ENCODE data around the gene TP53INP2.

The TP53INP2 gene

DNA sequence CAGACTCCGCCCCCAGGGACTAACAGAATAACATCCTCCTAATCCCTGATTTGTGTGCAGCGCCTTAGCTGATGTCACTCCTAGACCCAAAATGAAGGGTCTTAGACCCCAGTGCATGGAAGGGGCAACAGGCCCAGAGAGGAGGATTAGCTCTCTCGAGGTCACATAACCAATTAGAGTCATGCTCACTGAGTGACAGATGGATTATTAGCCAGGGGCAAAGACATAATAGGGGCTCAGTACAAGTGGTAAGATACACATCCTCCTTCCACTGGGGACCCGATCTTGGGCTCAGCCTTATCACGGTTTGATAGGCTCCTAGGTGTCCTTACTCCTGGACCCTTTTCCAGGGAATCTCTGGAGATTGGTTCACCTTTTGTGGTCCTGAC, 858 bp downstream of the TP53INP2 start:
- 0 out of 2 replicates have a peak overlapping the region, but pooled peaks have one; percentile 17 for H3K27ac ChIP-seq (ENCODE audit: low read length)

DNA sequence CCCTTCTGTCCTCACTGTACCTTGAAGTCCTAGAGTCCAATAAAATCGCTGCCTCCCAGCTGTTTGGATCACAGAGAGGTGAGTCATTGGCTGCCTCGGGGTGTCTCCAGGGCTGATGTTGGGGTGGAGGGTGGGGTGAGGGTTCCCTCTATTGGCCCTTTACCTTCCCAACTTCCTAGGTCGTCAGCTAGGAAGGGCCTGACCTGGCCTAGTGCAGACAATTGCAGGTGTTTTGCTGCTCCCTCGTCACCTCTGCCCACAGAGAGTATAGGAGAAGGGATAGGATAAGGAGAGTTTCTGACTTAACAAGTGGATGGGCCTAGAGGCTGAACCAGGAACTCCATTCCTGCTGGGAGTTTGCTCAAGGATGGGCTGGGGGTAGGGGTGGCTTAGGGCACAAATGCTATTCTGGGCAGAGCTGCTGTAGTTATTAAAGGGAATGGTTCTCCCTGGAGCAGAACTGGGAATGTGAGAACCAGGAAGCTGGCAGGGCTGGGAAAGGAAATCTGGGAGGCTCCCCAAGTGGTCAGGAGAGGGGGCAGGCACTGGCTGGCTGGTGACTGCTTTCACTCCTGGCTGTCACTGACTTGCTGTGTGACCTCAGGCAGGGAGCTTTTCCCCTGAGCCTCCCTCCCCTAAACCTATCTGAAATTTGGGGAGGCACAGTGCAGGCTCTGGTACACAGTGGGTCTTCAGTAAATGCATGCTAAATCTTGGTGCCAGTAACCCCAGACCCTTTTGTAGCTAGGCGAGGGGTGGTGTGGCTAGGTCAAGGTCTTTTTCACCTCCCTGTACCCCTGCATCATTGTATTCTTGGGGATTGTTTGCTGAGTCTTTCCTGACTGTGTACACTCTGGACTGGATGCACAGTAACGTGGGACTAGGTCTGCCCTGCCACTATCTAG, 1.5 kb downstream of the TP53INP2 start:
- Histone ChIP-seq H3K9ac (ENCODE audit: low read depth, low read length) (no peak overlapping the region), H2AFZ (ENCODE audit: low read depth, low read length) (no peak overlapping the region), H3K36me3 (ENCODE audit: insufficient read depth, low read length) (no peaks in the 10 kb centered on the region), H4K20me1 (ENCODE audit: insufficient read depth, low read length) (peaks cover 5% of the 10 kb centered on the region), H3K79me2 (ENCODE audit: insufficient read depth, low read length) (no peaks in the 10 kb centered on the region), H3K27ac (ENCODE audit: low read length) (no peak overlapping the region), H3K4me3 (ENCODE audit: low read depth in 1 of 2, low read length in 2 of 2) (no peak overlapping the region), H3K9me3 (ENCODE audit: insufficient read depth, low read length, severe bottlenecking) (no peaks in the 10 kb centered on the region), H3K4me2 (ENCODE audit: insufficient read depth, low read length) (peak overlapping the region; percentile 99; the same call in 1 of the 2 replicates), H3K27me3 (ENCODE audit: insufficient read depth, low read length, poor library complexity) (peaks cover 24% of the 10 kb centered on the region), H3K4me1 (ENCODE audit: insufficient read depth, low read length) (peaks cover 34% of the 10 kb centered on the region)
- ATAC-seq (ENCODE audit: insufficient read depth, low read depth) (no peak), DNase-seq (no peak)
- TF ChIP-seq EZH2 (IDR thresholded peaks at IDR 0.05; ENCODE audit: borderline replicate concordance, low read depth, low read length, severe bottlenecking), result no peak
- TF ChIP-seq, protein P1, sequence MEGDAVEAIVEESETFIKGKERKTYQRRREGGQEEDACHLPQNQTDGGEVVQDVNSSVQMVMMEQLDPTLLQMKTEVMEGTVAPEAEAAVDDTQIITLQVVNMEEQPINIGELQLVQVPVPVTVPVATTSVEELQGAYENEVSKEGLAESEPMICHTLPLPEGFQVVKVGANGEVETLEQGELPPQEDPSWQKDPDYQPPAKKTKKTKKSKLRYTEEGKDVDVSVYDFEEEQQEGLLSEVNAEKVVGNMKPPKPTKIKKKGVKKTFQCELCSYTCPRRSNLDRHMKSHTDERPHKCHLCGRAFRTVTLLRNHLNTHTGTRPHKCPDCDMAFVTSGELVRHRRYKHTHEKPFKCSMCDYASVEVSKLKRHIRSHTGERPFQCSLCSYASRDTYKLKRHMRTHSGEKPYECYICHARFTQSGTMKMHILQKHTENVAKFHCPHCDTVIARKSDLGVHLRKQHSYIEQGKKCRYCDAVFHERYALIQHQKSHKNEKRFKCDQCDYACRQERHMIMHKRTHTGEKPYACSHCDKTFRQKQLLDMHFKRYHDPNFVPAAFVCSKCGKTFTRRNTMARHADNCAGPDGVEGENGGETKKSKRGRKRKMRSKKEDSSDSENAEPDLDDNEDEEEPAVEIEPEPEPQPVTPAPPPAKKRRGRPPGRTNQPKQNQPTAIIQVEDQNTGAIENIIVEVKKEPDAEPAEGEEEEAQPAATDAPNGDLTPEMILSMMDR (IDR thresholded peaks at IDR 0.05; ENCODE audit: borderline replicate concordance, extremely low read depth, low read length, poor library complexity, severe bottlenecking), result no peak

More for the DNA sequence above, 858 bp downstream of the TP53INP2 start:
- Histone ChIP-seq H3K4me2 (ENCODE audit: insufficient read depth, low read length) (peak overlapping the region; percentile 99), H3K9ac (ENCODE audit: low read depth, low read length) (peak overlapping the region; percentile 65; the same call in 1 of the 2 replicates), H4K20me1 (ENCODE audit: insufficient read depth, low read length) (no peaks in the 10 kb centered on the region), H3K27me3 (ENCODE audit: insufficient read depth, low read length, poor library complexity) (peaks cover 18% of the 10 kb centered on the region), H3K9me3 (ENCODE audit: insufficient read depth, low read length, severe bottlenecking) (no peaks in the 10 kb centered on the region), H3K36me3 (ENCODE audit: insufficient read depth, low read length) (no peaks in the 10 kb centered on the region), H2AFZ (ENCODE audit: low read depth, low read length) (peak overlapping the region; percentile 92), H3K79me2 (ENCODE audit: insufficient read depth, low read length) (no peaks in the 10 kb centered on the region), H3K4me1 (ENCODE audit: insufficient read depth, low read length) (peaks cover 28% of the 10 kb centered on the region), H3K4me3 (ENCODE audit: low read depth in 1 of 2, low read length in 2 of 2) (peak overlapping the region in 1 of 2 experiments; percentile 88; a peak in 3 of 4 replicates)
- DNase-seq, result no peak
- no peak for TF ChIP-seq EZH2 (IDR thresholded peaks at IDR 0.05; ENCODE audit: borderline replicate concordance, low read depth, low read length, severe bottlenecking)
- TF ChIP-seq, protein P1 (IDR thresholded peaks at IDR 0.05; ENCODE audit: borderline replicate concordance, extremely low read depth, low read length, poor library complexity, severe bottlenecking), result no peak
- ATAC-seq (ENCODE audit: insufficient read depth, low read depth), result no peak

DNA sequence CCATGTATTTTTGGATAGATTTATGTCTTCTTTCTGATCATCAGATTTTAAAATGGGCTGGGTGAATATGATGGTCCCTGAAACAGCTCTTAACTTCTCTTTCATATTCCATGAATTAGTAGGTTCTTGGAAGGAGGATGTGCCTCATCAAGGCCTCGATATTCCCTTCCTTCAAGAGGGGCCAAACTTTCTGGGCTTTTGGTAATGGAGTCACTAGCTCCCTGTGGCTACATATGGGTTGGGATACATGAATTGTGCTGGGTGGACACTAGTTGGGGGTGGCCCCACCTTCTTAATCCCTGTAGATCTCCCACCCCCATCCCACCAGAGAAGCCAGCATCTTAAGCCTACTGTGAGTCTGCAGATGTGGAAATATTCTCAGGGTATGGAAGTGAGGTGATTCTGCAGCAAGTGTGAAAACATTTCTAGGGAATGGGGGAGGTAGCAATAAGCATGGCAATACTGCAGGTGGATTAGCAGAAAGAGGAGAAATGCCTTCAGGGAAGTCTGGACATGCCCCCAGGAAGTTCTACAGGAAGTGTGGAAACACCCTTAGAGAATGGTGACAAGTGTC, 2.2 kb downstream of the TP53INP2 start:
- peaks cover 11% of the 10 kb centered on the region for H4K20me1 ChIP-seq (ENCODE audit: insufficient read depth, low read length)
- H3K4me2 ChIP-seq (ENCODE audit: insufficient read depth, low read length), result no peak overlapping the region
- H2AFZ ChIP-seq (ENCODE audit: low read depth, low read length), result no peak overlapping the region
- H3K4me3 ChIP-seq (ENCODE audit: low read depth in 1 of 2, low read length in 2 of 2), result no peak overlapping the region
- peaks cover 35% of the 10 kb centered on the region for H3K4me1 ChIP-seq (ENCODE audit: insufficient read depth, low read length)
- no peak overlapping the region for H3K27ac ChIP-seq (ENCODE audit: low read length)
- peaks cover 30% of the 10 kb centered on the region for H3K27me3 ChIP-seq (ENCODE audit: insufficient read depth, low read length, poor library complexity)
- no peak for TF ChIP-seq EZH2 (IDR thresholded peaks at IDR 0.05; ENCODE audit: borderline replicate concordance, low read depth, low read length, severe bottlenecking)
- TF ChIP-seq, protein P1 (IDR thresholded peaks at IDR 0.05; ENCODE audit: borderline replicate concordance, extremely low read depth, low read length, poor library complexity, severe bottlenecking), result no peak
- DNase-seq (no peak), ATAC-seq (ENCODE audit: insufficient read depth, low read depth) (no peak)
- no peaks in the 10 kb centered on the region for H3K36me3 ChIP-seq (ENCODE audit: insufficient read depth, low read length)
- H3K9ac ChIP-seq (ENCODE audit: low read depth, low read length), result no peak overlapping the region
- H3K79me2 ChIP-seq (ENCODE audit: insufficient read depth, low read length), result no peaks in the 10 kb centered on the region
- H3K9me3 ChIP-seq (ENCODE audit: insufficient read depth, low read length, severe bottlenecking), result no peaks in the 10 kb centered on the region

Data from DND-41 (cell line).